Measurements from ENCODE around the gene ARMH3.

DNA sequence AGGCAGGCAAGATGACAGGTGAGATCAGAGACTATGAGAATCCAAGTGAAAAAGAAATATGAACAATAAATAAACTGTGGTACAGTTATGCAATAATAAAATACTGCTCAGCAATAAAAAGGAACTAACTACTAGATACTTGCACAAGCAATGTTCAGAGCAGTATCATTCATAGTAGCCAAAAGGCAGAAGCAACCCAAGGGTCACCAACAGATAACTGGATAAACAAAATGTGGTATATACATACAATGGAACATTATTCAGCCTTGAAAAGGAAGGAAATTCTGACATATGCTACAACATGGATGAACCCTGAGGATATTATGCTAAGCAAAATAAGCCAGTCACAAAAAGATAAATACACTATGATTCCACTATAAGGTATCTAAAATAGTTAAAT lies 135.4 kb downstream of the ARMH3 start:
- TF ChIP-seq POLR2A (IDR thresholded peaks at IDR 0.05; ENCODE audit: low read depth) (no peak), POLR2AphosphoS5 (IDR thresholded peaks at IDR 0.05) (no peak)
- TF ChIP-seq, protein P1, sequence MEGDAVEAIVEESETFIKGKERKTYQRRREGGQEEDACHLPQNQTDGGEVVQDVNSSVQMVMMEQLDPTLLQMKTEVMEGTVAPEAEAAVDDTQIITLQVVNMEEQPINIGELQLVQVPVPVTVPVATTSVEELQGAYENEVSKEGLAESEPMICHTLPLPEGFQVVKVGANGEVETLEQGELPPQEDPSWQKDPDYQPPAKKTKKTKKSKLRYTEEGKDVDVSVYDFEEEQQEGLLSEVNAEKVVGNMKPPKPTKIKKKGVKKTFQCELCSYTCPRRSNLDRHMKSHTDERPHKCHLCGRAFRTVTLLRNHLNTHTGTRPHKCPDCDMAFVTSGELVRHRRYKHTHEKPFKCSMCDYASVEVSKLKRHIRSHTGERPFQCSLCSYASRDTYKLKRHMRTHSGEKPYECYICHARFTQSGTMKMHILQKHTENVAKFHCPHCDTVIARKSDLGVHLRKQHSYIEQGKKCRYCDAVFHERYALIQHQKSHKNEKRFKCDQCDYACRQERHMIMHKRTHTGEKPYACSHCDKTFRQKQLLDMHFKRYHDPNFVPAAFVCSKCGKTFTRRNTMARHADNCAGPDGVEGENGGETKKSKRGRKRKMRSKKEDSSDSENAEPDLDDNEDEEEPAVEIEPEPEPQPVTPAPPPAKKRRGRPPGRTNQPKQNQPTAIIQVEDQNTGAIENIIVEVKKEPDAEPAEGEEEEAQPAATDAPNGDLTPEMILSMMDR (IDR thresholded peaks at IDR 0.05) = no peak

Measured in esophagus muscularis mucosa (tissue), 3 donors.